GM13976 (cell line): ENCODE results near the gene TRPM7.

ENCODE experiments used
- DNase-seq: peaks from one replicate; pipeline ENCODE4 v3.0.0; 2012; ENCODE audit warnings: low spot score
- CTCF ChIP-seq: IDR thresholded peaks from 2 replicates; pipeline ENCODE4 v1.5.1; 2012; ENCODE audit warnings: borderline replicate concordance, mild to moderate bottlenecking; ENCODE audit not compliant: insufficient read depth; ENCODE audit errors: extremely low read depth, missing control alignments, control extremely low read depth
- in situ Hi-C: fragments of 300-500 bp; cut with MboI; formaldehyde crosslinking; loops from one replicate; pipeline ENCODE4 v1.12.0; 2022; ENCODE audit warnings: low sequenced_read_pairs, mixed read lengths, inconsistent platforms; ENCODE audit not compliant: unreplicated experiment

Gene TRPM7

GRCh38 chr15:50670115-50670514 is 16.5 kb downstream of the TRPM7 start:
- in situ Hi-C loops, result no loop called here
- TF ChIP-seq CTCF, result no peak
- no peak for DNase-seq

GRCh38 chr15:50669611-50670010 is 17.0 kb downstream of the TRPM7 start:
- no peak for TF ChIP-seq CTCF
- in situ Hi-C loops, result no loop called here

GRCh38 chr15:50665938-50666337 is 20.7 kb downstream of the TRPM7 start:
- no peak for DNase-seq
- TF ChIP-seq CTCF, result no peak
- in situ Hi-C loops, result no loop called here

More at GRCh38 chr15:50669611-50670010, 17.0 kb downstream of the TRPM7 start:
- no peak for DNase-seq

GRCh38 chr15:50655555-50655954 is 31.0 kb downstream of the TRPM7 start:
- no peak for DNase-seq
- TF ChIP-seq CTCF, result no peak
- in situ Hi-C loops, result no loop called here

GRCh38 chr15:50653156-50653743 is 33.3 kb downstream of the TRPM7 start:
- DNase-seq, result no peak
- in situ Hi-C loops, result no loop called here
- no peak for TF ChIP-seq CTCF

GRCh38 chr15:50652671-50653070 is 33.9 kb downstream of the TRPM7 start:
- DNase-seq, result no peak
- no peak for TF ChIP-seq CTCF
- in situ Hi-C loops, result no loop called here
